Endodermal cell (in vitro differentiated cells): ENCODE measurements around the gene ADH4. TPM values are rescaled to one million over a fixed set of nuclear protein-coding genes. Genes with fewer than 3 reads are reported as not detected.
"Not testable (repeated sequence)": the region's sequence is repeated elsewhere in the genome, so short reads cannot be mapped to it uniquely, and the experiment has no call there.

Experiments used
- DNase-seq: peaks from one replicate; pipeline ENCODE4 v3.0.0-alpha.2; 2017
- H3K27ac ChIP-seq: 2 replicates; pipeline ENCODE4 v1.5.1; 2013; ENCODE audit warnings: mild to moderate bottlenecking, low read depth, low read length, moderate library complexity
- H3K27me3 ChIP-seq: 2 replicates; pipeline ENCODE4 v1.6.1; 2013; ENCODE audit warnings: mild to moderate bottlenecking, low read length, moderate library complexity; ENCODE audit not compliant: insufficient read depth, control insufficient read depth, poor library complexity, severe bottlenecking
- H3K36me3 ChIP-seq: 2 replicates; pipeline ENCODE4 v1.7.0; 2013; ENCODE audit warnings: mild to moderate bottlenecking, low read length, moderate library complexity; ENCODE audit not compliant: control insufficient read depth, insufficient read depth
- H3K4me1 ChIP-seq: one replicate; pipeline ENCODE4 v1.7.0; 2013; ENCODE audit warnings: low read length; ENCODE audit not compliant: control insufficient read depth, insufficient read depth
- H3K4me3 ChIP-seq: 2 replicates; pipeline ENCODE4 v1.5.1; 2013; ENCODE audit warnings: mild to moderate bottlenecking, low read length, moderate library complexity
- H3K9ac ChIP-seq: 2 replicates; pipeline ENCODE4 v1.6.1; 2013; ENCODE audit warnings: mild to moderate bottlenecking, low read length, moderate library complexity; ENCODE audit not compliant: poor library complexity, severe bottlenecking; ENCODE audit errors: extremely low read depth
- H3K9me3 ChIP-seq: 2 replicates; pipeline ENCODE4 v1.6.1; 2013; ENCODE audit warnings: mild to moderate bottlenecking, low read length, moderate library complexity; ENCODE audit not compliant: control insufficient read depth
- H3K27ac Mint-ChIP-seq: 2 replicates; pipeline ENCODE4 v1.8.0; 2020; ENCODE audit warnings: mixed read lengths
- H3K27me3 Mint-ChIP-seq: 2 replicates; pipeline ENCODE4 v1.8.0; 2021; ENCODE audit warnings: mild to moderate bottlenecking, mixed read lengths; ENCODE audit not compliant: insufficient read depth
- H3K36me3 Mint-ChIP-seq: 2 replicates; pipeline ENCODE4 v1.8.0; 2020; ENCODE audit warnings: low read depth, mixed read lengths
- H3K4me1 Mint-ChIP-seq: 2 replicates; pipeline ENCODE4 v1.8.0; 2020; ENCODE audit warnings: mixed read lengths
- H3K4me3 Mint-ChIP-seq: 2 replicates; pipeline ENCODE4 v1.8.0; 2020; ENCODE audit warnings: mild to moderate bottlenecking, moderate library complexity, mixed read lengths
- H3K9me3 Mint-ChIP-seq: 2 replicates; pipeline ENCODE4 v1.8.0; 2020; ENCODE audit warnings: mild to moderate bottlenecking, mixed read lengths
- CTCF ChIP-seq: fragments of 200-600 bp; sonication (generic); conservative IDR thresholded peaks from 2 replicates; pipeline ENCODE4 v1.5.0; 2021; ENCODE audit warnings: antibody characterized with exemption, mild to moderate bottlenecking
- WGBS, 2 experiments: methylation state at CpG; one replicate each; pipeline versions ENCODE4 v1.1.5 to v1.1.7; 2013; ENCODE audit warnings: missing lambda C conversion rate in 2 of 2, mixed read lengths in 1 of 2; ENCODE audit not compliant: insufficient coverage in 1 of 2, insufficient read length in 1 of 2; 5-methylcytosine and 5-hydroxymethylcytosine counted together
- long read RNA-seq, 4 experiments: library from polyadenylated mRNA in 2 of 4; library from RNA in 1 of 4; library from capped mRNA in 1 of 4; stranded (forward) in 3 of 4; unstranded in 1 of 4; transcript quantifications; one replicate each; pipeline ENCODE4 v2.0.0, GENCODE V29; 2020 to 2021; ENCODE audit warnings: inconsistent platforms in 1 of 4
- polyA plus RNA-seq, 2 experiments: library from polyadenylated mRNA; stranded (reverse); fragments of 50-300 nt; gene quantifications; one replicate each; pipeline ENCODE4 v1.2.3, GENCODE V29; 2013
- total RNA-seq, 2 donors: library from RNA; stranded (reverse); fragmentation: NEBNext Ultra II Directional in 1 of 2; extraction: Animal tissue kit (Norgen Biotek cat#: 25700) in 1 of 2; gene quantifications; 2 replicates in 1 of 2; 3 replicates in 1 of 2; pipeline ENCODE4 v1.2.1, GENCODE V29; 2021

Gene ADH4
- not detected for total RNA-seq
- polyA plus RNA-seq (2013, experiment 1 of 2) = not detected
- not detected for polyA plus RNA-seq (2013, experiment 2 of 2)
- long read RNA-seq, experiment 1 = 0 reads
- long read RNA-seq, experiment 2 = 0 reads
- long read RNA-seq, experiment 3 = 0 reads
- long read RNA-seq, experiment 4 = 0 reads

GRCh38 chr4:99144070-99144469 is at the start of gene ADH4:
Gene ADH4, minus strand, starts transcription at chr4:99144297. Its CDS starts 75 bp downstream, at chr4:99144222.
- Histone ChIP-seq H3K27ac (no peak within 1 kb of the TSS), H3K9ac (no peak within 1 kb of the TSS), H3K36me3 (no peaks in the 10 kb centered on the region), H3K4me3 (no peak within 1 kb of the TSS), H3K9me3 (no peaks in the 10 kb centered on the region), H3K27me3 (no peaks in the 10 kb centered on the region), H3K4me1 (no peaks in the 10 kb centered on the region)
- 20 to 86% methylated on average over 1 to 2 of the region's 2 CpGs for whole genome bisulfite sequencing, 2 experiments
- no peak for DNase-seq
- Mint-ChIP-seq H3K4me3 (no peak within 1 kb of the TSS), H3K4me1 (no peaks in the 10 kb centered on the region), H3K27ac (no peak within 1 kb of the TSS), H3K27me3 (no peaks in the 10 kb centered on the region), H3K9me3 (peaks cover 5% of the 10 kb centered on the region), H3K36me3 (no peaks in the 10 kb centered on the region)
- no peak for TF ChIP-seq CTCF

- WGBS, 2 experiments = 88 to 94% methylated on average over 3 to 5 of the region's 5 CpGs
- Histone ChIP-seq H3K9me3 (peaks cover 38% of the 10 kb centered on the region), H3K27ac (no peak overlapping the region), H3K9ac (no peak overlapping the region), H3K4me3 (no peak overlapping the region), H3K36me3 (no peaks in the 10 kb centered on the region), H3K27me3 (no peaks in the 10 kb centered on the region), H3K4me1 (no peaks in the 10 kb centered on the region)
- H3K27ac Mint-ChIP-seq = no peak overlapping the region
- peaks cover 26% of the 10 kb centered on the region for H3K36me3 Mint-ChIP-seq
- H3K27me3 Mint-ChIP-seq = no peaks in the 10 kb centered on the region
- DNase-seq = no peak
- TF ChIP-seq CTCF = no peak
- peaks cover 72% of the 10 kb centered on the region for H3K9me3 Mint-ChIP-seq
- H3K4me1 Mint-ChIP-seq = no peaks in the 10 kb centered on the region
- no peak overlapping the region for H3K4me3 Mint-ChIP-seq
These were observed 46.2 kb upstream of the ADH4 start for GRCh38 chr4:99190336-99190735.

- H3K4me3 ChIP-seq, H3K27me3 Mint-ChIP-seq, H3K27ac ChIP-seq, H3K36me3 ChIP-seq, H3K4me1 Mint-ChIP-seq, H3K9ac ChIP-seq, H3K27ac Mint-ChIP-seq, H3K4me1 ChIP-seq, H3K27me3 ChIP-seq, H3K4me3 Mint-ChIP-seq, DNase-seq: not testable (repeated sequence)
- 90 to 95% methylated on average over 2 to 3 of the region's 3 CpGs for WGBS, 2 experiments
- peaks cover 38% of the 10 kb centered on the region for H3K9me3 ChIP-seq
- Mint-ChIP-seq H3K9me3 (peaks cover 76% of the 10 kb centered on the region), H3K36me3 (peaks cover 26% of the 10 kb centered on the region)
These were observed 45.8 kb upstream of the ADH4 start for GRCh38 chr4:99189900-99190299.

- H3K9me3 ChIP-seq = peaks cover 31% of the 10 kb centered on the region
- H3K9me3 Mint-ChIP-seq = peaks cover 77% of the 10 kb centered on the region
- no peaks in the 10 kb centered on the region for H3K27me3 Mint-ChIP-seq
- no peaks in the 10 kb centered on the region for H3K4me1 ChIP-seq
- H3K9ac ChIP-seq = no peak overlapping the region
- no peak overlapping the region for H3K27ac Mint-ChIP-seq
- no peaks in the 10 kb centered on the region for H3K4me1 Mint-ChIP-seq
- no peaks in the 10 kb centered on the region for H3K27me3 ChIP-seq
- no peak overlapping the region for H3K27ac ChIP-seq
- H3K36me3 ChIP-seq = no peaks in the 10 kb centered on the region
- H3K36me3 Mint-ChIP-seq = peaks cover 19% of the 10 kb centered on the region
- DNase-seq = no peak
- no peak for TF ChIP-seq CTCF
- H3K4me3 ChIP-seq = no peak overlapping the region
- WGBS, 2 experiments = 86 to 100% methylated on average over 1 of the region's 1 CpG
- no peak overlapping the region for H3K4me3 Mint-ChIP-seq
These were observed 41.9 kb upstream of the ADH4 start for GRCh38 chr4:99186029-99186428.
